ENCODE measurements around the gene GID4.

The GID4 gene

DNA sequence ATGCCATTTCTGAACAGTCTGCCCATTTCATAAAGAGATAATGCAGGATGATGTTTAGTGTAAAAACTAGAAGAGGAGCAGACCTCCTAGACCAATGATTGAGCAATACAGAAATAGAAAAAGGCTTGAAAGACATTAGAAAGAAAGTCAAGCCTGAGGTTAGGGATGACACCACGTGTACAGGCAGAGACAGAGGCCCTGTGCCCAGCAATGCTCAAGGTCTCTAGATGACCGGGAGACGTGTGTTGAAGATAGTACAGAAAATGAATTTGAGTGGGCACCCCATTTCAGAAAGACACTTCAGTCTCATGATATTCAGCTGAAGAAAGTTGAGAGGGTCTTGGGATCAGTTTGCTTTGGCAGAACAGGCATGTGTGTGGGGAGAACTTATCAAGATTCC lies 5.4 kb downstream of the GID4 start:
- DNase-seq (ENCODE audit: low spot score): no peak

DNA sequence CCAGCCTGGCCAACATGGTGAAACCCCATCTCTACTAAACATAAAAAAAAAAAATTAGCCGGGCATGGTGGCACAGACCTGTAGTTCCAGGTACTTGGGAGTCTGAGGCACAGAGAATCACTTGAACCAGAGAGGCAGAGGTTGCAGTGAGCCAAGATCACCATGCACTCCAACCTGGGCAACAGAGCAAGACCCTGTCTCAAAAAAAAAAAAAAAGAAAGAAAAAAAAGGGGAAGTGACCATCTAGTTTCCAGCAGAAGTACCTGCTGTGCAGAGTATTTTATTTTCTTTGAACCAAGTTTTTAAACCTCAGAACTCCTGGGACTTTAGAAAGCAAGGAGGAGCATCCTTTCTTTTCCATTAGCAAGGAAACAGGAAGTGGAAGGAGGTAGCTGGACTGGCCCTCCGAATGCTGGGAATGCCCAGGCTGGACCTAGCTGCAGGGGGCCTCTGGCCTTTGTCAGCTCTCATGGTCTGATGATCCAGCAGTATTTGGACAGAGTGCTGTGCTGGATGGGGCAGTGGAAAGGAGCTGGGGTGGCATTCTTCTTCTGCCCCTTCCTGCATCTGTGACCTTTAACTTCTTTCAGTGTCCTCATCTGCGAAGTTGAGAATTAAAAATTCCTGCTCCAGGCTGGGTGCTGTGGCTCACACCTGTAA lies 6.6 kb downstream of the GID4 start:
- DNase-seq (ENCODE audit: low spot score): no peak

DNA sequence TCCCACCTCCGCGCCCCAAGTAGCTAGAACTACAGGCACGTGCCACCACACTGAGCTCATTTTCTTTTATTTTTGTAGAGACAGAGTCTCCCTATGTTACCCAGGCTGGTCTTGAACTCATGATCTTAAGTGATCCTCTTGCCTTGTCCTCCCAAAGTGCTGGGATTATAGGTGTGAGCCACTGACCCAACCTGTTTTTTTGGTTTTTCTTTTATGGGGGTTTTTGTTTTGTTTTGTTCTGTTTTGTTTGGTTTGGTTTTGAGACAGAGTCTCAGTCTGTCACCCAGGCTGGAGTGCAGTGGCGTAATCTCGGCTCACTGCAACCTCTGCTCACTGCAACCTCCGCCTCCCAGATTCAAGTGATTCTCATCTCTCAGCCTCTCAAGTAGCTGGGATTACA lies 16.4 kb downstream of the GID4 start:
- DNase-seq (ENCODE audit: low spot score): no peak

DNA sequence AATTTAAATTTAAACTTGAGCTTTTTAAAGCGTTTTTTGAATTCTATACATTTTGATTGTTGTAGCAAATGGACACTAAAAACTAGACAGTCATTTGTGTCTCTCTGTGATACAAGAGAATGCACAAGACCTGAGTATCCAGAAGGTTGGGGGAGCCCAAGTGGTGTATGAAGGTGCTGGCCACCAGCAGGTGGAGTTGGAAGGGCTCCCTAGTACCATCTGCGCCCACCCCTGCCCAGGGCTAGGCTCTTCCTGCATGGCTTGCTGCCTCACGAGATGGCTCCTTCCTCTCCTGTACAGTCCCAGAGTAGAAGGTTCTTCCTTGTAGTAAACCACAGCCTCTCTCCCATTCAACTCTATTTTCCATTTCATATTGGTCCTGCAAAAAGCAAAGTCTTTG lies 17.0 kb downstream of the GID4 start:
- DNase-seq (ENCODE audit: low spot score): no peak

DNA sequence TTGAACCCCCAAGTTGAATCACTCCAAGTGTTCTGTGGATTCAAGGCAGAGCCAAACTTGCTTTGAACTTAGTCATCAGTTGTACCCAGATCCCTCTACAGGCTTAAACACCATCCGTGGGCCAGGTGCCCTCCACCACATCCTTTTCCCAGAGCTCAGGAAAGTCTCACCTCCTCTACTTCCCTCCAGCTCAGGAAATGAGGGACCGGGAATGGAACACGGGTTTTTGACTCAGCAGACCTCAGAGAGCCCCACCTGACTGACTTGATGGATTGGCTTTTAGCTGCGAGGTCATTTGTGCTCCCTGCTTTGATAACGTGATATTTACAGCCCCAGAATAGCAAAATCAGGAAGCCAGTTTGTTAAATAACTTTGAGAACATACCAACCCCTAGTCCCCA lies 20.1 kb downstream of the GID4 start:
- DNase-seq (ENCODE audit: low spot score): no peak

DNA sequence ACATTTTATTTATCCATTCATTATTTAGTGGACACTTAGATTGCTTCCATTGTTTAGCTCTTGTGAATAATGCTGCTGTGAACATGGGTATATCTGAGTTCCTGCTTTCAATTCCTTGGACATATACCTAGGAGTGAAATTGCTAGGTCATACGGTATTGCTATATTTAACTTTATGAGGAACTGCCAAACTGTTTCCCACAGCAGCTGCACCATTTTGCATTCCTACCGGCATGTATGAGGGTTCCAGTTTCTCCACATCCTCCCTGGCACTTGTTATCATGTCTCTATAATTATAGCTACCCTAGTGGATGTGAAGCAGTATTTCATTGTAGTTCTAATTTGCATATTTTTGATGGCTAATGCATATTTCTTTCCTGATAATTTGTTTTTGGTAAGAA lies 24.8 kb downstream of the GID4 start:
- DNase-seq (ENCODE audit: low spot score): no peak

DNA sequence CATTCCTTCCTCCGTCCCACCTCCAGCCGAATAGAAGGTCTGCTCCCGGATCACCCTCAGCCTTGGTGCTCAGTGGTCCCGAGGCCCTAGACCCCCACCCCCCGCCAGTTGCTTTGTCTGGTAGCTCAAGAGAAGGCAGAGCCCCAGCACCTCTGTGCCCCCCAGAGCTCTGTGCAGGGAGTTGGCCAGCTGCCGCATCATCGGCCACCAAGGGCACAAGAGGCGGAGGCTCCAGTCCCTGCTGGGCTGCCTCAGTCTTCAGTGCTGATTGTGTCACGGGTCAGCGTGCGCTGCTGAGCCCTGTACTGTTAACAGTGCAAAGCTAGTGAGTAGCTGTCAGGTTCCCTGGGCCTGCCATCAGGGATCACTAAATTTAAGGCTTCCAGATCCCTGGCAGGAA lies 26.3 kb downstream of the GID4 start:
- no peak for DNase-seq (ENCODE audit: low spot score)

DNA sequence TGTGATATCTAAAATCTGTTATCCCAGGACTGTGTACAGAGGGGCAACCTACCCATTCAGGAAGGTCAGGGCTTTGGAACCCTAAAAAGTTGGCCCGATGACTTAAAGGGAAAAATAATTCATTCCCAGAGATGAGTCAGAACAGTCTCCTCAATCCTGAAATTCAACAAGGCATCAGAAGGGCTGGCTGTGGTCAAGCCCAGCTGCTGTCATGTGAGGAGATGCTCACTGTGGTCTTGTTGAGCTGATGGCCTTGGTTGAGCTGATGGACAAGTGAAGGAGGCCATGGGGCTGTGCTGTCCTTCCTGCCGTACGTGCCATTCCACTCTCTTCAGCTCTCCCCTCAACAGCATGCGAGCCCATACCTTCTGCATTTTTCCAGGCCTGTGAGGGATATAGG lies 27.7 kb downstream of the GID4 start:
- DNase-seq (ENCODE audit: low spot score): no peak

DNA sequence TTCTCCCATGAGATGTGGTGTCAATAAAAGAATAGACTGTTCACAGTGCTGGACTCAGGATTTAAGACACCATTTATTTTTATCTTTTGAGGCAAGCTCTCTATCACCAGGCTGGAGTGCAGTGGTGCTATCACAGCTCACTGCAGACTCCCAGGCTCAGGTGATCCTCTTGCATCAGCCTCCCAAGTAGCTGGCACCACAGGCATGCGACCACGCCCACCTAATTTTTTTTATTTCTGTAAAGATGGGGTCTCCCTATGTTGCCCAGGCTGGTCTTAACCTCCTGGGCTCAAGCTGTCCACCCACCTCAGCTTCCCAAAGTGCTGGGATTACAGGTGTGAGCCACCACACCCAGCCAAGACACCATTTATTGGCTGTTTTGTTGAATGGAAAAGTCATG lies 29.9 kb downstream of the GID4 start:
- no peak for DNase-seq (ENCODE audit: low spot score)

DNA sequence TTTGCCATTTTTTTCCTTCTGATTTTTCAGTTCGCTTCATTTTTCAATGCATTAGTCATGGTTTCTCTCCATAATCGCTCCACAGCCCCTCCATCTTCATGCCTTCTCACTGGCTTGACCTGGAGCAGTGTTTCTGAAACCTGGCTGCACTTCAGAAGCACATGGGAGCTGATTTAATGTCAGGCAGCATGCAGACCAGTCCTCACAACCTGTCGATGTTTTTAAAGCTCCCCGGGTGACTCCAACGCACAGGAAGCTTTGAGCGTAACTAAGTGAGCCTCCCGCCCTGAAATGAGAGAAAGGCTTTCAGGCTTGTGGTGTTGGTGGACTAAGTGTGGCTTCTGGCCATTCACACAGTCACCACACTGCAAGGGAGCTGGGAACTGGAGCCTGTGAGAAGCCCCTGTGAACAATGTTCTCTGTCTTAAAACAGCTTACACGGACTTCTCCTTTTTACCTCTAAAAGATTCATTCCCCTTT lies 31.7 kb downstream of the GID4 start:
- no peak for DNase-seq (ENCODE audit: low spot score)

DNA sequence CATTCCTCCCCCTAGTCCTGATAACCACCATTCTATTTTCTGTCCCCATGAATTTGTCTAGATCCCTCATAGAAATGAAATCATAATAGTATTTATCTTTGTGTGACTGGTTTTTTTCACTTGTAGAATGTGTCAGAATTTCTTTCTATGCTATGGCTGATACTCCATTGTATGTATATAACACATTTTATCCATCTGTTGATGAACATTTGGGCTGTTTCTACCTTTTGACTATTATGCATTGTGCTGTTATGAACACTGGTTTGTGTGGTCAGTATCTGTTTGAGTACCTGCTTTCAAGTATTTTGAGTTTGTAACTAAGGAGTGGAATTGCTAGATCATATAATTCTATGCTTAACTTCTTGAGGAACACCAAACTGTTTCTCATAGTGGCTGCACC lies 32.5 kb downstream of the GID4 start:
- DNase-seq (ENCODE audit: low spot score): no peak

DNA sequence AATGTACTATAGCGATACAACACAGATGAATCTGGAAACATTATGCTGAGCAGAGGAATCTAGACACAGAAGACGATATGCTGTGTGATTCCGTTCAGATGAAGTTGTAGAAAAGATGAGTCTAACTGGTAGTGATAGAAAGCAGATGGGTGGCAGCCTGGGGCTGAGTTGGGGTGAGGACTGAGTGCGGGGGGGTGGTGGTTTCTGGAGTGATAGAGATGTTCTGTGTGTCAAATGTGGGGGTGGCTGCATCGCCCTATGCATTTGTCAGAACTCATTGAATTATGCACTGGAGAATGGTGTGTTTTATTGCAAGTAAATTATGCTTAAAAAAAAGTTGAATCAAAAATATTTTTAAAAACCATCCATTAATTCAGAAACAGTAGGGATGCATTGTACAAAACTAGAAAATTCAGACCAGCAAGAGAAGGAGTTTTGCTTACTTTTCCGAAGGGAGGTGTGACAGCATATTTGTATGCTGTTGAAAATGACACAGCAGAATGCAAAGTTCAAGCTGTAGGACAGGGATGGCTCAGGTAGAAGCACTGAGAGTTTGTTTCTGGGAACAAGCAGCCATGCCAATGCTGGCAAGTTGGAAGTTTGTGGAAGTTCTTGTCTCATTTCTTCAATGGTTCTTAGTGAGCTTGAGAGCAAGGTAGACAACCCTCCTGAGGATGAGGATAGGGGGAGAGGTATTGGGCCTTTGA lies 35.5 kb downstream of the GID4 start:
- DNase-seq (ENCODE audit: low spot score): no peak

DNA sequence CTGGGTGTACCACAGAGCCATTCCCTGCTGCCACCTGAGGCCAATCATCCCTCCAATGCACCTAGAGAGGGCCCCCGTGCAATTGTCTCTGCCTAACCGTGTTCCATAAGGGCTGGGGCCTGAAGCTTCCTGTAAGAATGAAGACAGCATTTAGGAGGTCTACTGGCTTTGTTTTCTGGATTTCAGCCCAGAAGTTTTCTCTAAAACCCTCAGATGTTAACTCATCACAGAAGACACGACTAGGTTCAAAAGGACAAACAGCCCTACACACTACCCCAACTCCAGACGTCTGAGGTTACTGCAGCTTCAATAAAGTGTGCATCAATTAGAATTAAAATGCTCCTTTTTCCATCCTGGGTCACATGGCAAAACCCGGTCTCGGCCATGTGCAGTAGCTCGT lies 37.7 kb downstream of the GID4 start:
- DNase-seq (ENCODE audit: low spot score): no peak

DNA sequence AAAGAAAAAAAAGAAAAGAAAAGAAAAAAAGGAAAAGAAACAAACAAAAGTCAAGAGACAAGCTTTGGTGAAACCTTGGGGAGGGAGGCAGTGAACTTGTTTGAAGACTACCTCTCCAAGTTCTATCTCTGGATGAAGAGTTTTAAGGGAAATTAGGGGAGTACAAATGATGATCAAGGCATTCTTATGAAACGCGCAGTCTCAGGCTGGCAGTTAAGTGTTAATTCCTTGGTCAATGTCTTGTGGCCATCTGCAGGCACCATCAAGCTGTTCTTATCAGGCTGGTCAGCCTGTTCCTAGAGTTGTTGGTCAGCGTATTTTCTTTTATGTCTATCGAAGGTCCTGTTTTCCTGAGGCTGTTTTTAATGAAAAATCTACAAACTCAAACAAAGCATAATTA lies 40.3 kb downstream of the GID4 start:
- DNase-seq (ENCODE audit: low spot score): no peak

DNA sequence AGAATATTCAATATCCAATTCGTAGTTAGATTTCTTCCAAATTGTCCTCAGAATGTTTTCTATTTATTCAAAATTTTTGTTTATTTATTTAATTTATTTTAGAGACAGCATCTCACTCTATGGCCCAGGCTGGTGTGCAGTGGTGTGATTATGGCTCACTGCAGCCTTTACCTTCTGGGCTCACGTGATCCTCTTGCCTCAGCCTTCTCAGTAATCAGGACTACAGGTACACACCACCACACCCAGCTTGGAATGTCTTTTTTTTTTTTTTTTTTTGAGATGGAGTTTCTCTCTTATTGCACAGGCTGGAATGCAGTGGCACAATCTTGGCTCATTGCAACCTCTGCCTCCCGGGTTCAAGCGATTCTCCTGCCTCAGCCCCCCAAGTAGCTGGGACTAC lies 45.0 kb downstream of the GID4 start:
- no peak for DNase-seq (ENCODE audit: low spot score)

DNA sequence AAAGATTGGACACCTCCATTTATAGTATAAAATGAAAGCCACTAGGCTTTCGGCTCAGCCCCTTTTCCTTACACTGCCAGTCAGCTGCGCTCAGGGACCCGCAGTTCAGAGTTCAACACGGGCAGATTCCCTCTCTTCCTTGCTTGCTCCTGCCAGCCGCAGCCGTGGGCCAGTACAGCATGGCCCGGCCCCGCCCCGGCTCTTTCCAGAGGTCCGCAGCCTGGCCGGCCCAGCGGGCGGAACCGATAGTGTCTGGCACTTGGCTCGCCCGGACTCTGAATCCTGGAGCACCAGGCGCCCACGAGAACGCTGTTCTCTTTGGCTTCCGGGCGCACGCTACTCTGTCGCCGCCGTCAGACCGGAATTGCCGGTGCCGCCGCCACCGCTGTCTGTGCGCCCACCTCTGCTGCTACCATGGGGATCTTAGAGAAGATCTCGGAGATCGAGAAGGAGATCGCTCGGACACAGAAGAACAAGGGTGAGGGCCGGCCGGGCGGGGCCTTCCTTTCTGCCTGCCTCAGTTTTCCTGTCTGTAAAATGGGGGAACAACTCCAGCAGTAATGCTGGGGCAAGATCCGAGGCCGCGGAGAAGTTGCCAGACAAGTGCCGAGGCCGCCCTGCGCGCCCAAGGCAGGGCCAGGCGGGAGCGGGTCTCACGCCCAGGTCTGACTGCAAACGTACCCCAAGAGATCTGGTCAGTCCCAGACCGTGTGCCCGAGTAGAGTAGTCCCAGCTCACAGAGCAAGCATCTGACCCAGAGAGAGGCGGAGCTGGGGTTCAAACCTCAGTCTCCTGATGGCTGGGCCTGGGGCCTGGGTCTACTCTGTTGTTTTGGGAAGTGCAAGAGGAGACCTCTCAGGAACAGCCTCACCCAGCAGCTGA lies 48.6 kb downstream of the GID4 start, which contains the start of gene DRG2:
Gene DRG2, plus strand, starts transcription at position 339 of the 882 bp plus-strand sequence. Its CDS starts 76 bp downstream, at position 415.
- DNase-seq (ENCODE audit: low spot score): peak; percentile 84

DNA sequence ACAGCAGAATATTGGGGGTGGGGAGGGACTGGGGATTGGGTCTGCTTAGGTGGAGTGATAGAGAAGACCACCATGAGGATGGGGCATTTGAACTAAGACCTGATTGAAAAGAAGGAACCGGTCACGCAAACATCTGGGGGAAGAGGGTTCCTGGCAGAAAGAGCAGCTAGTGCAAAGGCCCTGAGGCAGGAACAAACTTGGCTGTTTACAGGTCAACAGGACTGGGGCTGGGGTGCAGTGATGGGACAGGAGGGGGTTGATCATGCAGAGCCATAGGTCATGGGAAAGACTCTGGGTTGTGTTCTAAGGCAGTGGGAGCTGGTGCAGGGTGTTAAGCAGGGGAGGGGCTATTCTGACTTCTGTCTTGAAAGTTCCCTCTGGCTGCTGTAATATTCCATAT lies 50.4 kb downstream of the GID4 start:
- DNase-seq (ENCODE audit: low spot score): no peak

DNA sequence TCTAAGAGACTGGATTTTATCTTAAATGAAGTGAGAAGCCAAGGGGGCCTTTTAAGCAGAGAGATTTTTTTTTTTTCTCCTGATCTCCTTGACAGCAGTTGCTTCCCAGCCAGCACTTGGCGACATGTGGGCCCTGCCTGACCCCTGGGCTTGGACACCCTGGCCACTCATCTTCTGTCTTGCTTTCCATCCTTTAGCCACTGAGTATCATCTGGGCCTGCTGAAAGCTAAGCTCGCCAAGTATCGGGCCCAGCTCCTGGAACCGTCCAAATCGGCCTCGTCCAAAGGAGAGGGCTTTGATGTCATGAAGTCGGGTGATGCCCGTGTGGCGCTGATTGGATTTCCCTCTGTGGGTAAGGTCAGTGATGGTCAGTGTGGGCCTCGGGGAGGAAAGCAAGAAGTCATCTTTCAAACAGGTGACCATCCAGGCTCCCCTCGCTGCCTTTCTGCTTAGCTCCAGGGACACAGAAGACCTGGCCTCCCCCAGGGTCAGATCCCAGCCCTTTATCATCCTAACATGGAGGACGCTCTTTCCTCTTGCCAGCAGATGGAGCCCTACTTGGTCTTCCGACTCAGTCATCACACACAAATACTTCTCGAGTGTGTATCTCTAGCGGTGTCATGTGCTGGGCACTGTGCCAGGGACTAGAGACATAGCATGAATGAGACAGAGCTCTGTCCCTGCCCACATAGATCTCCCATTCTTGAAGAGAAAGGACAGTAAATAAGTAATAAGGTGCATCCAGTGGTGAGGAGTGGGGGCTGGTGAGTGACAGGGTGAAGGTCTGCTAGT lies 54.6 kb downstream of the GID4 start:
- DNase-seq (ENCODE audit: low spot score): peak; percentile 71

DNA sequence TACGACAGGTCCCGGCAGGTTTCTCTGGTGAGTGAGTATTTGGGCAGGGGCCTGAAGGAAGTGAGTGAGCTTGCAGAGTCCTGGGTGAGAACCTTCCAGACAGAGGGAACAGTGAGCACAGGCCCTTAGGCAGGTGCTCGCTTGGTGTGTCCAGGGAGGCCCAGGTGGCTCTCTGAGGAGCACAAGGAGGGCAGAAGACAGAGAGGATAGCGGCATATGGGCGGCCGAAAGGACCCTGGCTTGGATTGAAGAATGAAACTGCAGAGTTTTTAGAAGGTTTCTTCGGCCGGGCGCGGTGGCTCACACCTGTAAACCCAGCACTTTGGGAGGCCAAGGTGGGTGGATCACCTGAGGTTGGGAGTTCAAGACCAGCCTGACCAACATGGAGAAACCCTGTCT lies 55.2 kb downstream of the GID4 start:
- DNase-seq (ENCODE audit: low spot score): no peak

DNA sequence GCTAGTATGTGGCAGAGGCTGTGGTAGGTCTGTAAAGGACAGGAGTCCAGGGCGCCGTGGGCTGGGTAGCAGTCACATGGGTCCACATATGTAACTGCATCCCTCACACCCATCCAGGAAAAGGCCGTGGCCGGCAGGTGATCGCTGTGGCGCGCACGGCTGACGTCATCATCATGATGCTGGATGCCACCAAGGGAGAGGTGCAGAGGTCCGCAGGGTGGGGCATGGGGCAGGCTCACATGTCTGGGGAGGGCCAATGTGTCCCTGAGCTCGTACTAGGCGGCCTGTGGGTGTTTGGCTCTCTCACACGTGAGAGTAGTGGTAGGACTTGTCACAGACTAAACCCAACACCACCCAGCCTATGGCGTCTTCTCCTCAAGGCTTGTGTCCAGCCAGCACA lies 60.3 kb downstream of the GID4 start:
- no peak for DNase-seq (ENCODE audit: low spot score)

DNA sequence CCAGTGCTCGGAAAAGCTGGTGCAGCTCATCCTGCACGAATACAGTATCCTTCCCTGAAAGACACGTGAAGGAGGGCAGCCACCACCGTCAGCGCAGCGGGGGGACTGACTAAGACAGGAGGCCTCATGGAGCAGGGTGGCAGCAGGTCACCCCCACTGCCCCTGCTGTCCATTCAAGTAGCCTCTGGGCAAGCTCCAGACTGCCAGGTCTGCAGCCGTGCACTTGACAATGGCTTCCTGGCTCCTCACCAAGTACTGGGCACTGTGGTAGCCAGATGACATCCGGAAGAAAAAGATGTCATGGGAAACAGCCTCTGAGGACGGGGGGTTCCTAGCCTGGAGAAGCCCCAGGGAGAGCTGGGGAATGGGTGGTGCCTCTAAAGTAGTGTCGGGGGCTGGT lies 61.4 kb downstream of the GID4 start:
- DNase-seq (ENCODE audit: low spot score): no peak

DNA sequence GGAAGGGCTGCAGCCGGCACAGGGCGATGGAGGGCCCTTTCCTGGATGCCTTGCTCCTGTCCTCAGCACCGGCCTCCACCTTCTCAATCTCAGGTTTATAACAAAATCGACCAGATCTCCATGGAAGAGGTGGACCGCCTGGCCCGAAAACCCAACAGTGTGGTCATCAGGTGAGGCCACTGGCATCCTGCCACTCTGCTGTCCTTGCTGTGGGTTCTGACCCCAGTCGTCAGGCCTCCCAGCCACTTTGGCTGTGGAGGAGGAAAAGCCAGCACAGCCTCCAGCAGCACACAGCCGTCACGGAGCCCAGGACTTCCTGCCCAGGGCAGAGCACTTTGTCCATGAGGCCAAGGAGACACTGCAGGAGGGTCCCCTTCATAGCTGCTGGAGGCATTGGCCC lies 62.6 kb downstream of the GID4 start:
- DNase-seq (ENCODE audit: low spot score): no peak
